Right lobe of liver (tissue), 4 donors: ENCODE results near the gene MACROD2.

Experiments used
- CTCF ChIP-seq, 4 donors: fragments of 200-600 bp in 3 of 4; fragments of 450-650 bp in 1 of 4; IDR thresholded peaks; one replicate each; pipeline versions ENCODE4 v1.5.1 to v1.8.0; 2016 to 2022; ENCODE audit warnings: antibody characterized with exemption in 4 of 4, mild to moderate bottlenecking in 2 of 4
- POLR2A ChIP-seq: fragments of 450-650 bp; IDR thresholded peaks from one replicate; pipeline ENCODE4 v1.6.1; 2017; ENCODE audit warnings: antibody characterized with exemption, mild to moderate bottlenecking
- donor health status: DM: no; HTN: no; CAD: no.
- donor health status: DM: no; HTN: no; CAD: no.
- donor health status: DM: no; HTN: yes; CAD: no.

- TF ChIP-seq CTCF (IDR thresholded peaks at IDR 0.05) = no peak
- TF ChIP-seq POLR2A = no peak
These were observed 1930.1 kb downstream of the MACROD2 start for GRCh38 chr20:15925376-15925775.
